Measurements from ENCODE around the gene TMEM150B.

DNA sequence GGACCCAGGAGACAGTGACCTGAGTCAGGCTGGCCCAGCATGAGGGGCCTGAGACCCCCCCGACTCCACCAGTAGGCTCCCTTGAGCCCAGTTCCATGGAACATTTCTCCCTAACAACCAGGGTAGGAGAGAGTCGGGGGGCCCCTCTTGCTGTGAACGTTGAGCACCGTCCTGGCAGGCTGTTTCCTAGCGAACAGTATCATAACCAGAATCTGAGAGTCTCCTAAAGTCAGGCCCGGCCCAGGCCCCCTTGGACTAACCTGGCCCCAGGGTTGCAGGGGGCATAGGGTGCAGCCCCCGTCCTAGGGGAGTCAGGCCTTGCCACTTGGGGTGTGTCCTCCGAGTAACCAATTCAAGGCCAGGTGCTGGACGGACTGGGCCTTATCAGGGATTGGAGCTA, 13.7 kb downstream of the TMEM150B start:
- no peak for TF ChIP-seq RAD21 (conservative IDR thresholded peaks at IDR 0.05 in 1 of 2, IDR thresholded peaks at IDR 0.05 in 1 of 2)
- TF ChIP-seq CEBPB (IDR thresholded peaks at IDR 0.05), result no peak

Data from A549 (cell line).